MM.1S (cell line): ENCODE data around the gene ELAC2.

Experiments used
- DNase-seq: peaks from one replicate; pipeline ENCODE4 v3.0.0-alpha.2; 2015
- H2AFZ ChIP-seq: fragments of 300-600 bp; sonication (generic); 2 replicates; pipeline ENCODE4 v1.6.0; 2016; ENCODE audit warnings: antibody characterized with exemption, low read length
- H3F3A ChIP-seq: fragments of 300-600 bp; sonication (generic); 2 replicates; pipeline ENCODE4 v1.6.1; 2016; ENCODE audit warnings: mild to moderate bottlenecking, antibody characterized with exemption, low read length, moderate library complexity, mixed read lengths; ENCODE audit not compliant: insufficient read depth
- H3K27ac ChIP-seq: fragments of 300-600 bp; sonication (generic); 2 replicates; pipeline ENCODE4 v1.5.1; 2016; ENCODE audit warnings: mild to moderate bottlenecking, low read length
- H3K27me3 ChIP-seq: fragments of 300-600 bp; sonication (generic); replicated peaks from 2 replicates; pipeline ENCODE4 v1.6.0; 2016; ENCODE audit warnings: low read length; ENCODE audit not compliant: insufficient read depth
- H3K36me3 ChIP-seq: fragments of 300-600 bp; sonication (generic); replicated peaks from 2 replicates; pipeline ENCODE4 v1.6.1; 2016; ENCODE audit warnings: mild to moderate bottlenecking, low read length, mixed read lengths; ENCODE audit not compliant: insufficient read depth
- H3K4me1 ChIP-seq: fragments of 300-600 bp; sonication (generic); 2 replicates; pipeline ENCODE4 v1.6.1; 2016; ENCODE audit warnings: low read length, mixed read lengths
- H3K4me2 ChIP-seq: fragments of 300-600 bp; sonication (generic); 2 replicates; pipeline ENCODE4 v1.6.0; 2016; ENCODE audit warnings: low read depth, low read length
- H3K4me3 ChIP-seq: fragments of 300-600 bp; sonication (generic); 2 replicates; pipeline ENCODE4 v1.5.1; 2016; ENCODE audit warnings: low read length, mixed read lengths
- H3K79me2 ChIP-seq: fragments of 300-600 bp; sonication (generic); 2 replicates; pipeline ENCODE4 v1.6.1; 2016; ENCODE audit warnings: mixed run types, low read length, mixed read lengths
- H3K9ac ChIP-seq: fragments of 300-600 bp; sonication (generic); 2 replicates; pipeline ENCODE4 v1.6.1; 2016; ENCODE audit warnings: low read length, mixed read lengths
- H3K9me2 ChIP-seq: fragments of 300-600 bp; sonication (generic); replicated peaks from 2 replicates; pipeline ENCODE4 v1.6.1; 2016; ENCODE audit warnings: mild to moderate bottlenecking, low read length, mixed read lengths; ENCODE audit not compliant: insufficient read depth
- H3K9me3 ChIP-seq: fragments of 300-600 bp; sonication (generic); replicated peaks from 2 replicates; pipeline ENCODE4 v1.6.1; 2016; ENCODE audit warnings: mild to moderate bottlenecking, low read length, mixed read lengths; ENCODE audit not compliant: insufficient read depth
- H4K20me1 ChIP-seq: fragments of 300-600 bp; sonication (generic); 2 replicates; pipeline ENCODE4 v1.6.1; 2016; ENCODE audit warnings: mild to moderate bottlenecking, low read length, moderate library complexity, mixed read lengths; ENCODE audit not compliant: insufficient read depth
- EZH2 ChIP-seq: fragments of 300-600 bp; sonication (generic); optimal IDR thresholded peaks from 2 replicates; pipeline ENCODE3; 2017; ENCODE audit warnings: low read depth, mild to moderate bottlenecking, antibody characterized with exemption, low read length, mixed read lengths
- EZH2phosphoT487 ChIP-seq: fragments of 300-600 bp; sonication (generic); IDR thresholded peaks from 2 replicates; pipeline ENCODE4 v1.6.1; 2018; ENCODE audit warnings: antibody characterized with exemption, low read length
- TF ChIP-seq, protein P1 (sequence below): fragments of 300-600 bp; sonication (generic); IDR thresholded peaks from 2 replicates; pipeline ENCODE4 v1.5.1; 2016; ENCODE audit warnings: antibody characterized with exemption, low read length, mixed read lengths

Gene ELAC2

DNA sequence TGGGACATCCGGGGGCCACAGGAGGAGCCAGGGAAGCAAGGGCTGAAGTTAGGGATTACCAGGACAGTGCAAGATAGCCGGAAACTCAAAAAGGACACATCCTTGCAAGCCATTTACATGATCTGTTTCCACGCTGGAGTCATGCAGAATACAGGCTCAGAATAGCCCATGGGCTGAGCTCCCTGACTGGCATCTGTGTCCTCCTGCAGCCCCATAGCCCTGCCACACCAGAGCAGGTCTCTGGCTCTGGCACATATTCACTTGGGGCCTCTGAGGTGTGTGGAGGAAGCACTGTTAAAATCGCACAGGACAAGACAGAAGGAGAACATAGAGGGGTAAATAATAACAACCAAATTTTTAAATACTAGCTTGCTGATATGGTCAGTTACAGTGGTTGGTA, 65.8 kb downstream of the ELAC2 start:
- Histone ChIP-seq H3K79me2 (no peaks in the 10 kb centered on the region), H3K4me2 (no peak overlapping the region), H2AFZ (no peak overlapping the region), H3K27ac (no peak overlapping the region), H4K20me1 (no peaks in the 10 kb centered on the region), H3K9me2 (no peaks in the 10 kb centered on the region), H3K4me1 (no peaks in the 10 kb centered on the region), H3K27me3 (no peaks in the 10 kb centered on the region), H3F3A (no peaks in the 10 kb centered on the region), H3K36me3 (no peaks in the 10 kb centered on the region), H3K9me3 (no peaks in the 10 kb centered on the region), H3K9ac (no peak overlapping the region), H3K4me3 (no peak overlapping the region)
- no peak for DNase-seq
- TF ChIP-seq EZH2 (no peak), EZH2phosphoT487 (no peak)
- TF ChIP-seq, protein P1, sequence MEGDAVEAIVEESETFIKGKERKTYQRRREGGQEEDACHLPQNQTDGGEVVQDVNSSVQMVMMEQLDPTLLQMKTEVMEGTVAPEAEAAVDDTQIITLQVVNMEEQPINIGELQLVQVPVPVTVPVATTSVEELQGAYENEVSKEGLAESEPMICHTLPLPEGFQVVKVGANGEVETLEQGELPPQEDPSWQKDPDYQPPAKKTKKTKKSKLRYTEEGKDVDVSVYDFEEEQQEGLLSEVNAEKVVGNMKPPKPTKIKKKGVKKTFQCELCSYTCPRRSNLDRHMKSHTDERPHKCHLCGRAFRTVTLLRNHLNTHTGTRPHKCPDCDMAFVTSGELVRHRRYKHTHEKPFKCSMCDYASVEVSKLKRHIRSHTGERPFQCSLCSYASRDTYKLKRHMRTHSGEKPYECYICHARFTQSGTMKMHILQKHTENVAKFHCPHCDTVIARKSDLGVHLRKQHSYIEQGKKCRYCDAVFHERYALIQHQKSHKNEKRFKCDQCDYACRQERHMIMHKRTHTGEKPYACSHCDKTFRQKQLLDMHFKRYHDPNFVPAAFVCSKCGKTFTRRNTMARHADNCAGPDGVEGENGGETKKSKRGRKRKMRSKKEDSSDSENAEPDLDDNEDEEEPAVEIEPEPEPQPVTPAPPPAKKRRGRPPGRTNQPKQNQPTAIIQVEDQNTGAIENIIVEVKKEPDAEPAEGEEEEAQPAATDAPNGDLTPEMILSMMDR, result no peak

DNA sequence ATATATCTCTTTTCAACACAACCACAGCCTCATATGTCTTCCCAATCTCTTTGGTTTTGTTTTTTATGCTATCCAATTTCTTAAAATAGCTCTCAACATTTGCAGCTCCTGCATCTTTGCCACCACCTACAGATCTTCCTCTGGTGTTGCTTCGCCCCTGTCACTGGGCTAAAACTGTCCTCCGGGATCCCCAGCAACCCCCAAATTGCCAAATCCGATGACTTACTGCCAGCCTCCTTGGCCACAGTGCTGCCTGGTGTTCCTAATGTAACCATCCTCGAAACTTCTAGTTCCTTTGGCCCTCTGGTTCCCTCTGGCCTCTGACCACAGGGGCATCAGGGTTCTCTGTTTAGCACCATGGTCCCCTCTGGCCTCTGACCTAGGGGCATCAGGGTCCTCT, 70.8 kb downstream of the ELAC2 start:
- Histone ChIP-seq H3K27ac (no peak overlapping the region), H3F3A (no peaks in the 10 kb centered on the region), H3K4me1 (no peaks in the 10 kb centered on the region), H3K4me2 (no peak overlapping the region), H4K20me1 (no peaks in the 10 kb centered on the region), H2AFZ (no peak overlapping the region), H3K9me3 (no peaks in the 10 kb centered on the region), H3K9me2 (no peaks in the 10 kb centered on the region), H3K4me3 (no peak overlapping the region), H3K36me3 (no peaks in the 10 kb centered on the region), H3K79me2 (no peaks in the 10 kb centered on the region), H3K27me3 (no peaks in the 10 kb centered on the region), H3K9ac (no peak overlapping the region)
- no peak for DNase-seq
- TF ChIP-seq, protein P1, result no peak
- TF ChIP-seq EZH2phosphoT487, result no peak
- TF ChIP-seq EZH2, result no peak
